Erythroblast (primary cell): ENCODE results near the gene LHX3.

Experiments
- GATA1 ChIP-seq: IDR thresholded peaks from 2 replicates; pipeline ENCODE4 v1.6.1; 2011; ENCODE audit warnings: low read depth, mild to moderate bottlenecking, control low read depth, low read length, moderate library complexity
- POLR2A ChIP-seq: IDR thresholded peaks from 2 replicates; pipeline ENCODE4 v1.6.1; 2011; ENCODE audit warnings: mild to moderate bottlenecking, low read length

DNA sequence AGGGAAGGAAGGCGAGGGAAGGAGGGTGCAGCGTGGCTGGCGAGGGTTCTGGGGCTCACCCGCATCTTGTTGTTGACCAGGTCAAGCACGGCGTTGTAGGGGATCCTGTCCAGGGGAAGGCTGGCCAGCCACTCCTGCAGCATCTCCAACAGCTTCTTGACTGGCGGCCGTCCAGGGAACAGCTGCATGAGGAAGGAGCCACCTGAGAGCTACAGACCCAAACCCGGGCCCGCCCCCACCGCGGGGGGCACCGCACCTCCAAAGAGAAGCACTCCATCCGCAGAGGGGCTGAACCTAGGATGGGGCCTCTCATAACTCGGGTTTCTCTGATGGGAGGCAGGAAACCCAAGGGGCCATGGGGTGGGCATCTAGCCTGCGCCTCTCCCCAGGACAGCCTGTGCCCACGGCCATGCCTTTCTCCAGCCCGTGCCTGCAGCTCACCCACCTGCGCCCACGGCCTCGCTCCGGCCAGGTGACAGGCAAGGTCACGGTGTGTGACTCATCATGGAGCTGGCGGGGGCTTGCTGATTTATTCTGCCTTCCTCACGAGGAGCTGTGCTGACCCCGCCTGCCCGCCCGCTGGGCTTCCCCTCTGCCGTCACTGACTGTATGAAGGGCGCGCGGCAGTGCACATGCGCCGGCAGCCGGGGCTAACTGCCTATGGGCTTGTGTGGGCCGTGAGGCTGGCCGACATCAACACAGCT lies 11.8 kb upstream of the LHX3 start:
- no peak for TF ChIP-seq POLR2A
- TF ChIP-seq GATA1, result no peak
